Neuronal stem cell (in vitro differentiated cells): Measurements from ENCODE around the gene PIEZO2.
A peak's percentile ranks its signal among the peaks of the same experiment; 100 is the strongest.

Experiments used
- DNase-seq: peaks from one replicate; pipeline ENCODE4 v3.0.0-alpha.2; 2013; ENCODE audit warnings: low spot score
- H2AFZ ChIP-seq: one replicate; pipeline ENCODE4 v1.6.1; 2013; ENCODE audit warnings: mild to moderate bottlenecking, low read length, inconsistent platforms
- H2AK5ac ChIP-seq: 2 replicates; pipeline ENCODE4 v1.6.1; 2013; ENCODE audit warnings: low read depth, mild to moderate bottlenecking, inconsistent platforms, low read length, moderate library complexity, mixed read lengths
- H2BK120ac ChIP-seq: 2 replicates; pipeline ENCODE4 v1.6.1; 2013; ENCODE audit warnings: low read depth, mild to moderate bottlenecking, inconsistent platforms, low read length, moderate library complexity, mixed read lengths
- H2BK12ac ChIP-seq: one replicate; pipeline ENCODE4 v1.6.1; 2013; ENCODE audit warnings: low read length, inconsistent platforms
- H2BK15ac ChIP-seq: 2 replicates; pipeline ENCODE4 v1.6.1; 2013; ENCODE audit warnings: mild to moderate bottlenecking, low read length, inconsistent platforms, mixed read lengths
- H2BK5ac ChIP-seq: one replicate; pipeline ENCODE4 v1.6.1; 2013; ENCODE audit warnings: inconsistent platforms, mild to moderate bottlenecking, low read length, moderate library complexity
- H3K14ac ChIP-seq: one replicate; pipeline ENCODE4 v1.6.1; 2013; ENCODE audit warnings: low read length, inconsistent platforms
- H3K18ac ChIP-seq: 2 replicates; pipeline ENCODE4 v1.6.1; 2013; ENCODE audit warnings: low read length, inconsistent platforms
- H3K23ac ChIP-seq: 2 replicates; pipeline ENCODE4 v1.6.1; 2013; ENCODE audit warnings: low read depth, mild to moderate bottlenecking, mixed read lengths, low read length, inconsistent platforms; ENCODE audit not compliant: poor library complexity
- H3K27ac ChIP-seq: replicated peaks from 3 replicates; pipeline ENCODE4 v1.5.1; 2013; ENCODE audit warnings: low read length, inconsistent platforms
- H3K27me3 ChIP-seq, 3 experiments: 2 replicates each; pipeline ENCODE4 v1.6.1; 2013; ENCODE audit warnings: low read length in 3 of 3, mild to moderate bottlenecking in 2 of 3, inconsistent platforms in 1 of 3, low read depth in 1 of 3, mixed read lengths in 1 of 3, moderate library complexity in 1 of 3; ENCODE audit not compliant: control insufficient read depth in 3 of 3, insufficient read depth in 3 of 3
- H3K36me3 ChIP-seq, 2 donors: replicated peaks in 1 of 2; 2 replicates each; pipeline ENCODE4 v1.6.1; 2013; ENCODE audit warnings: low read length in 2 of 2; ENCODE audit not compliant: control insufficient read depth in 2 of 2, insufficient read depth in 2 of 2
- H3K4ac ChIP-seq: 2 replicates; pipeline ENCODE4 v1.6.1; 2013; ENCODE audit warnings: inconsistent platforms, mild to moderate bottlenecking, low read length, moderate library complexity
- H3K4me1 ChIP-seq, 2 donors: 1 replicate in 1 of 2; 2 replicates in 1 of 2; pipeline ENCODE4 v1.6.1; 2013; ENCODE audit warnings: low read length in 2 of 2, low read depth in 1 of 2; ENCODE audit not compliant: control insufficient read depth in 2 of 2, insufficient read depth in 1 of 2
- H3K4me2 ChIP-seq: one replicate; pipeline ENCODE4 v1.6.1; 2013; ENCODE audit warnings: mild to moderate bottlenecking, low read length, inconsistent platforms; ENCODE audit not compliant: insufficient read depth, poor library complexity, severe bottlenecking
- H3K4me3 ChIP-seq, 2 donors: 2 replicates each; pipeline ENCODE4 v1.5.1; 2013; ENCODE audit warnings: low read length in 2 of 2, mild to moderate bottlenecking in 2 of 2, inconsistent platforms in 1 of 2, moderate library complexity in 1 of 2
- H3K79me1 ChIP-seq: one replicate; pipeline ENCODE4 v1.6.1; 2013; ENCODE audit warnings: low read depth, mild to moderate bottlenecking, inconsistent platforms, low read length, moderate library complexity
- H3K9ac ChIP-seq: one replicate; pipeline ENCODE4 v1.6.1; 2013; ENCODE audit warnings: mild to moderate bottlenecking, low read depth, low read length, inconsistent platforms; ENCODE audit not compliant: poor library complexity
- H3K9me3 ChIP-seq, 2 donors: replicated peaks in 1 of 2; 2 replicates each; pipeline versions ENCODE3 to v1.6.1; 2013; ENCODE audit warnings: low read length in 2 of 2, mild to moderate bottlenecking in 2 of 2, inconsistent platforms in 1 of 2, low read depth in 1 of 2, mixed read lengths in 1 of 2, moderate library complexity in 1 of 2; ENCODE audit not compliant: control insufficient read depth in 2 of 2, insufficient read depth in 1 of 2
- H4K8ac ChIP-seq: one replicate; pipeline ENCODE4 v1.6.1; 2013; ENCODE audit warnings: low read depth, mild to moderate bottlenecking, inconsistent platforms, low read length, moderate library complexity
- H4K91ac ChIP-seq: one replicate; pipeline ENCODE4 v1.6.1; 2013; ENCODE audit warnings: low read length, low read depth, mild to moderate bottlenecking, inconsistent platforms; ENCODE audit not compliant: poor library complexity
- WGBS, 2 donors: extraction: QIAGEN DNeasy Blood & Tissue Kit; methylation state at CpG; one replicate each; pipeline ENCODE4 v1.1.7; 2013; ENCODE audit warnings: missing lambda C conversion rate in 2 of 2, mixed read lengths in 1 of 2; ENCODE audit not compliant: insufficient read length in 2 of 2, insufficient replicate concordance in 1 of 2; ENCODE audit errors: extremely low coverage in 2 of 2; 5-methylcytosine and 5-hydroxymethylcytosine counted together

PIEZO2 gene

GRCh38 chr18:11000071-11000470, 149.3 kb downstream of the PIEZO2 start:
- H4K8ac ChIP-seq: no peak overlapping the region
- no peak overlapping the region for H3K4me2 ChIP-seq
- no peak overlapping the region for H3K23ac ChIP-seq
- peaks cover 0 to 2% (median 0%) of the 10 kb centered on the region in 3 experiments for H3K27me3 ChIP-seq
- WGBS, 2 donors: no CpG with 5 or more reads among the region's 3 CpGs
- H2BK15ac ChIP-seq: no peak overlapping the region
- no peak overlapping the region for H2BK5ac ChIP-seq
- no peak overlapping the region for H3K18ac ChIP-seq
- no peak overlapping the region for H2BK120ac ChIP-seq
- H3K4me1 ChIP-seq: peaks cover 2 to 4% of the 10 kb centered on the region in 2 donors
- no peak overlapping the region for H3K4ac ChIP-seq
- H3K9me3 ChIP-seq: no peaks in the 10 kb centered on the region
- no peak overlapping the region for H3K9ac ChIP-seq
- H2AFZ ChIP-seq: no peak overlapping the region
- no peak overlapping the region for H4K91ac ChIP-seq
- H3K36me3 ChIP-seq: no peaks in the 10 kb centered on the region
- no peak for DNase-seq
- no peak overlapping the region for H3K4me3 ChIP-seq
- no peak overlapping the region for H3K27ac ChIP-seq
- no peaks in the 10 kb centered on the region for H3K79me1 ChIP-seq
- H2AK5ac ChIP-seq: no peak overlapping the region
- no peak overlapping the region for H2BK12ac ChIP-seq
- H3K14ac ChIP-seq: no peak overlapping the region

- Histone ChIP-seq H3K9ac (no peak overlapping the region), H3K4me2 (no peak overlapping the region), H2AFZ (no peak overlapping the region), H3K4ac (no peak overlapping the region), H2BK5ac (no peak overlapping the region), H4K91ac (no peak overlapping the region), H3K4me1 (no peaks in the 10 kb centered on the region), H3K4me3 (no peak overlapping the region), H3K27me3 (peaks cover 0 to 2% (median 0%) of the 10 kb centered on the region in 3 experiments), H2BK15ac (no peak overlapping the region), H3K36me3 (no peaks in the 10 kb centered on the region), H3K23ac (no peak overlapping the region), H4K8ac (no peak overlapping the region), H3K18ac (no peak overlapping the region), H2BK12ac (no peak overlapping the region), H3K79me1 (no peaks in the 10 kb centered on the region), H2BK120ac (no peak overlapping the region), H3K14ac (no peak overlapping the region), H2AK5ac (no peak overlapping the region), H3K27ac (no peak overlapping the region), H3K9me3 (no peaks in the 10 kb centered on the region)
- WGBS, 2 donors: no CpG with 5 or more reads among the region's 1 CpG
- DNase-seq: no peak
These were observed 151.5 kb downstream of the PIEZO2 start for GRCh38 chr18:10997885-10998284.

- Histone ChIP-seq H2AFZ (no peak overlapping the region), H3K4ac (no peak overlapping the region), H2BK5ac (no peak overlapping the region), H3K9me3 (no peaks in the 10 kb centered on the region), H3K27ac (no peak overlapping the region), H2AK5ac (no peak overlapping the region), H3K4me3 (no peak overlapping the region), H3K23ac (no peak overlapping the region), H3K4me2 (no peak overlapping the region), H2BK120ac (no peak overlapping the region), H3K9ac (no peak overlapping the region), H3K36me3 (no peaks in the 10 kb centered on the region), H3K27me3 (no peaks in the 10 kb centered on the region), H3K4me1 (no peaks in the 10 kb centered on the region), H4K91ac (no peak overlapping the region), H2BK12ac (no peak overlapping the region), H4K8ac (no peak overlapping the region), H3K14ac (no peak overlapping the region), H3K79me1 (no peaks in the 10 kb centered on the region), H2BK15ac (no peak overlapping the region), H3K18ac (peak overlapping the region; percentile 83)
- WGBS, 2 donors: no CpG with 5 or more reads among the region's 1 CpG
- DNase-seq: no peak
These were observed 153.8 kb downstream of the PIEZO2 start for GRCh38 chr18:10995550-10995949.

GRCh38 chr18:10989486-10989885, 159.9 kb downstream of the PIEZO2 start:
- Histone ChIP-seq H3K27me3 (no peaks in the 10 kb centered on the region), H4K8ac (no peak overlapping the region), H3K23ac (no peak overlapping the region), H3K14ac (no peak overlapping the region), H4K91ac (no peak overlapping the region), H3K79me1 (no peaks in the 10 kb centered on the region), H3K4me3 (no peak overlapping the region), H3K18ac (no peak overlapping the region), H3K4me1 (no peaks in the 10 kb centered on the region), H3K9ac (no peak overlapping the region), H3K36me3 (no peaks in the 10 kb centered on the region), H2BK120ac (no peak overlapping the region), H2AFZ (no peak overlapping the region), H3K27ac (no peak overlapping the region), H2BK12ac (no peak overlapping the region), H2BK5ac (no peak overlapping the region), H2AK5ac (no peak overlapping the region), H3K4me2 (no peak overlapping the region), H3K9me3 (peaks cover 2 to 3% of the 10 kb centered on the region in 2 donors), H3K4ac (no peak overlapping the region), H2BK15ac (no peak overlapping the region)
- no CpG with 5 or more reads among the region's 2 CpGs for WGBS, 2 donors
- DNase-seq: no peak
